ENCODE results near the gene SMPD4.
"Not testable (repeated sequence)": the region's sequence is repeated elsewhere in the genome, so short reads cannot be mapped to it uniquely, and the experiment has no call there.

DNA sequence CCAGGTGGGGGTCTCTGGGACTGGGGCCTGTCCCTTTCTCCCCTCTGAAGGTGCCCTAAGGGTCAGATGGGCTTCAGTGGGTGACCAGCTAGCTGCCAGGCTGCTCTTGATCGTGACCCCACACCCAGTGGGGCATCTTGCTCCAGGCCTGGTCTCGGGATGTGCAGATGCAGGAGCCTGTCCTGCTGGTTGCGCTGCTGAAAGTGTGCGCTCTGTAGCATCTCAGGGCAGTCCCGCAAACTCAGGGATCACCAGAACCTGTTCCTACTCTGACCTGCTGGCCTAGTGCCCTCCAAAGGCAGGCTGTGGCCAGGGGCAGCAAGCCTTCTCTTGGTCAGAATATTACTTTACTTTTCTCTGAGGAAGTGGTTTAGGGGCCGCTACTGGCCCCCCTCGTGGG is 40.9 kb downstream of the SMPD4 start:
- TF ChIP-seq POLR2AphosphoS5, POLR2A, TAF1 (IDR thresholded peaks at IDR 0.05; ENCODE audit: low read depth, low read length): not testable (repeated sequence)

All from GM12891 (cell line).